Activated T-helper 1 cell treated with anti-CD3 and anti-CD28 coated beads, Interleukin-2, amount 50 U/mL, for 16 hours (primary cell): ENCODE data around the gene FAM117B.
"Not testable (repeated sequence)": the region's sequence is repeated elsewhere in the genome, so short reads cannot be mapped to it uniquely, and the experiment has no call there.

Source experiments
- DNase-seq, 2 donors: peaks; one replicate each; pipeline ENCODE4 v3.0.0-alpha.2; 2020; ENCODE audit warnings: low read depth in 1 of 2, low spot score in 1 of 2

FAM117B gene

GRCh38 chr2:202638721-202639120, 4.0 kb downstream of the FAM117B start:
- DNase-seq: no peak

- DNase-seq: no peak
Observed at GRCh38 chr2:202639231-202639630, 4.5 kb downstream of the FAM117B start.

GRCh38 chr2:202642567-202642966, 7.8 kb downstream of the FAM117B start:
- DNase-seq: no peak

GRCh38 chr2:202643012-202643858, 8.5 kb downstream of the FAM117B start:
- DNase-seq: no peak

- no peak for DNase-seq
Observed at GRCh38 chr2:202652119-202652518, 17.4 kb downstream of the FAM117B start.

- no peak for DNase-seq
Observed at GRCh38 chr2:202653890-202654289, 19.1 kb downstream of the FAM117B start.

GRCh38 chr2:202657876-202658275, 23.1 kb downstream of the FAM117B start:
- DNase-seq: no peak

GRCh38 chr2:202660796-202661195, 26.0 kb downstream of the FAM117B start:
- no peak for DNase-seq

- DNase-seq: no peak
Observed at GRCh38 chr2:202669841-202670240, 35.1 kb downstream of the FAM117B start.

GRCh38 chr2:202671317-202672035, 36.7 kb downstream of the FAM117B start:
- DNase-seq: no peak

- not testable (repeated sequence) for DNase-seq
Observed at GRCh38 chr2:202675097-202675496, 40.3 kb downstream of the FAM117B start.

GRCh38 chr2:202679980-202680379, 45.2 kb downstream of the FAM117B start:
- DNase-seq: no peak

- DNase-seq: no peak
Observed at GRCh38 chr2:202680512-202680911, 45.7 kb downstream of the FAM117B start.

- no peak for DNase-seq
Observed at GRCh38 chr2:202681688-202682205, 47.0 kb downstream of the FAM117B start.

- no peak for DNase-seq
Observed at GRCh38 chr2:202682274-202682673, 47.5 kb downstream of the FAM117B start.

GRCh38 chr2:202687276-202687675, 52.5 kb downstream of the FAM117B start:
- DNase-seq: no peak

- no peak for DNase-seq
Observed at GRCh38 chr2:202689459-202689858, 54.7 kb downstream of the FAM117B start.

- no peak for DNase-seq
Observed at GRCh38 chr2:202689898-202690297, 55.1 kb downstream of the FAM117B start.

GRCh38 chr2:202690321-202690900, 55.6 kb downstream of the FAM117B start:
- DNase-seq: no peak

GRCh38 chr2:202693503-202693902, 58.7 kb downstream of the FAM117B start:
- DNase-seq: no peak

- no peak for DNase-seq
Observed at GRCh38 chr2:202695166-202695565, 60.4 kb downstream of the FAM117B start.
